Neural progenitor cell (in vitro differentiated cells): ENCODE measurements around the gene PLEKHA7. TPM values are rescaled to one million over a fixed set of nuclear protein-coding genes. Genes with fewer than 3 reads are reported as not detected.

Experiments used
- DNase-seq: peaks from one replicate; pipeline ENCODE4 v3.0.0-alpha.2; 2016; ENCODE audit warnings: low spot score
- H2AFZ ChIP-seq: fragments of 200-600 bp; sonication (generic); replicated peaks from 2 replicates; pipeline ENCODE4 v1.6.1; 2016; ENCODE audit warnings: antibody characterized with exemption
- H3F3A ChIP-seq: fragments of 200-600 bp; sonication (generic); 2 replicates; pipeline ENCODE4 v1.6.1; 2016; ENCODE audit warnings: antibody characterized with exemption, low read depth
- H3K27ac ChIP-seq: fragments of 200-600 bp; sonication (generic); 2 replicates; pipeline ENCODE4 v1.5.1; 2016; ENCODE audit warnings: mild to moderate bottlenecking
- H3K27me3 ChIP-seq: fragments of 200-600 bp; sonication (generic); 2 replicates; pipeline ENCODE4 v1.6.1; 2016; ENCODE audit warnings: mild to moderate bottlenecking, moderate library complexity
- H3K36me3 ChIP-seq: fragments of 200-600 bp; sonication (generic); 2 replicates; pipeline ENCODE4 v1.5.1; 2016
- H3K4me1 ChIP-seq: fragments of 200-600 bp; sonication (generic); 2 replicates; pipeline ENCODE4 v1.6.1; 2016; ENCODE audit warnings: mixed run types
- H3K4me2 ChIP-seq: fragments of 200-600 bp; sonication (generic); 2 replicates; pipeline ENCODE4 v1.6.1; 2016
- H3K4me3 ChIP-seq: fragments of 200-600 bp; sonication (generic); 2 replicates; pipeline ENCODE4 v1.5.1; 2016
- H3K79me2 ChIP-seq: fragments of 200-600 bp; sonication (generic); 2 replicates; pipeline ENCODE4 v1.6.1; 2016; ENCODE audit warnings: low read depth
- H3K9ac ChIP-seq: fragments of 200-600 bp; sonication (generic); 2 replicates; pipeline ENCODE4 v1.6.1; 2016
- H3K9me3 ChIP-seq: fragments of 200-600 bp; sonication (generic); 2 replicates; pipeline ENCODE4 v1.5.1; 2016; ENCODE audit warnings: low read depth
- H4K20me1 ChIP-seq: fragments of 200-600 bp; sonication (generic); 2 replicates; pipeline ENCODE4 v1.6.1; 2016; ENCODE audit warnings: low read depth
- H3K27ac Mint-ChIP-seq: 3 replicates; pipeline ENCODE4 v1.8.0; 2021; ENCODE audit warnings: mixed read lengths
- H3K27me3 Mint-ChIP-seq: 2 replicates; pipeline ENCODE4 v1.8.0; 2022; ENCODE audit warnings: low read depth, mild to moderate bottlenecking, inconsistent platforms, moderate library complexity, mixed read lengths; ENCODE audit not compliant: insufficient read depth
- H3K36me3 Mint-ChIP-seq: 3 replicates; pipeline ENCODE4 v1.8.0; 2021; ENCODE audit warnings: mixed read lengths
- H3K4me1 Mint-ChIP-seq: 3 replicates; pipeline ENCODE4 v1.8.0; 2021; ENCODE audit warnings: mixed read lengths
- H3K4me3 Mint-ChIP-seq: 3 replicates; pipeline ENCODE4 v1.8.0; 2021; ENCODE audit warnings: mild to moderate bottlenecking, moderate library complexity, mixed read lengths
- H3K9me3 Mint-ChIP-seq: 3 replicates; pipeline ENCODE4 v1.8.0; 2020; ENCODE audit warnings: mixed read lengths
- EZH2 ChIP-seq: fragments of 200-600 bp; sonication (generic); IDR thresholded peaks from 2 replicates; pipeline ENCODE4 v1.6.1; 2017; ENCODE audit warnings: antibody characterized with exemption, mild to moderate bottlenecking, moderate library complexity
- EZH2phosphoT487 ChIP-seq: fragments of 200-600 bp; sonication (generic); IDR thresholded peaks from 2 replicates; pipeline ENCODE4 v1.6.1; 2017; ENCODE audit warnings: antibody characterized with exemption
- total RNA-seq: library from RNA; depleted of rRNA; stranded (reverse); fragments of >200 nt; gene quantifications from 2 replicates; pipeline ENCODE4 v1.2.3, GENCODE V29; 2015; ENCODE audit warnings: low replicate concordance
- TF ChIP-seq, protein P1 (sequence below): fragments of 200-600 bp; sonication (generic); IDR thresholded peaks from 2 replicates; pipeline ENCODE4 v1.5.1; 2017; ENCODE audit warnings: antibody characterized with exemption, mild to moderate bottlenecking

PLEKHA7 gene
- total RNA-seq, 1 donor from 2014 or later: 20.3 TPM

DNA sequence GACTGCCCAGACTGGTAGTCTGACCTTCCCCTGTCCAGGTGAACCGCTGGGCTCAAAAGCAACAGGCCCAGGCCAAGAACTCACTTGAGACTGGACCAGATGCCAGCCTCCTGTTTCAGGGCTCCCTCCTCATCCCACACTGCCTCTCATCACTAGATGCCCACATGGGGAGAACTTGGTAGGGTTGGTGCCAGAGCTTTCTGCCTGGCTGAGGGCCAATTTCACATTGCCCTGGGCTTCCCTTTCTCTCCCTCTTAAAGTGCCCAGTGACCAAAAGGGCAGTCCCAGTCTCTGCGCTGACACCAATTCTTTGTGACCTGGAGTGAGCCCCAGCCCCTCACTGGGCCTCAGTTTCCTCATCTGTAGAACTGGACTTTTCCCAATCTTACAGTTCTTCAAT is 234.1 kb downstream of the PLEKHA7 start:
- Histone ChIP-seq H3F3A (peaks cover 18% of the 10 kb centered on the region), H3K9ac (no peak overlapping the region), H3K27me3 (no peaks in the 10 kb centered on the region), H3K9me3 (no peaks in the 10 kb centered on the region), H3K79me2 (no peaks in the 10 kb centered on the region), H3K4me2 (no peak overlapping the region), H2AFZ (no peak overlapping the region), H3K27ac (no peak overlapping the region), H3K4me3 (no peak overlapping the region), H4K20me1 (peaks cover 19% of the 10 kb centered on the region), H3K36me3 (no peaks in the 10 kb centered on the region), H3K4me1 (peaks cover 32% of the 10 kb centered on the region)
- Mint-ChIP-seq H3K9me3 (no peaks in the 10 kb centered on the region), H3K27me3 (peaks cover 7% of the 10 kb centered on the region), H3K27ac (no peak overlapping the region), H3K4me3 (no peak overlapping the region), H3K36me3 (peaks cover 22% of the 10 kb centered on the region), H3K4me1 (peaks cover 66% of the 10 kb centered on the region)
- TF ChIP-seq EZH2phosphoT487 (no peak), EZH2 (no peak)
- TF ChIP-seq, protein P1, sequence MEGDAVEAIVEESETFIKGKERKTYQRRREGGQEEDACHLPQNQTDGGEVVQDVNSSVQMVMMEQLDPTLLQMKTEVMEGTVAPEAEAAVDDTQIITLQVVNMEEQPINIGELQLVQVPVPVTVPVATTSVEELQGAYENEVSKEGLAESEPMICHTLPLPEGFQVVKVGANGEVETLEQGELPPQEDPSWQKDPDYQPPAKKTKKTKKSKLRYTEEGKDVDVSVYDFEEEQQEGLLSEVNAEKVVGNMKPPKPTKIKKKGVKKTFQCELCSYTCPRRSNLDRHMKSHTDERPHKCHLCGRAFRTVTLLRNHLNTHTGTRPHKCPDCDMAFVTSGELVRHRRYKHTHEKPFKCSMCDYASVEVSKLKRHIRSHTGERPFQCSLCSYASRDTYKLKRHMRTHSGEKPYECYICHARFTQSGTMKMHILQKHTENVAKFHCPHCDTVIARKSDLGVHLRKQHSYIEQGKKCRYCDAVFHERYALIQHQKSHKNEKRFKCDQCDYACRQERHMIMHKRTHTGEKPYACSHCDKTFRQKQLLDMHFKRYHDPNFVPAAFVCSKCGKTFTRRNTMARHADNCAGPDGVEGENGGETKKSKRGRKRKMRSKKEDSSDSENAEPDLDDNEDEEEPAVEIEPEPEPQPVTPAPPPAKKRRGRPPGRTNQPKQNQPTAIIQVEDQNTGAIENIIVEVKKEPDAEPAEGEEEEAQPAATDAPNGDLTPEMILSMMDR: no peak
- DNase-seq: no peak

DNA sequence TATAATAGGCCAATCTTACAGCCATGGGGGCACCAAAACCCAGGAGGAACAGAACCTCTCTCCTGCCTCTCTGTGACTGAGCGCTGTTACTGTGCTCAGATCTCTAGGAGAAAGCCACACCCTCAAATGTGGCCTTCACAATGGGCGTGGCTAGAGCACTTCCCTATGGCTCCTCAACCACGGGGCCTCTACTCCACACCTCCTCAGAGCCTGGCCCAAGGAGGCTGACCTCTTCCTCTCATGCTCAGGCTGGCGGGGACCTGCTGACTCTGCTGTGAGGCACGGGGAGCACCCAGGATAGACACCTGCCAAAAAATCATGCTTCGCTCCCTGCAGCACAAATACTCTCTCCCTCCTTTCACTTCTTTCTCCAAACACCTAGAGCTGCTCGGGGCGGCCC is 234.8 kb downstream of the PLEKHA7 start:
- no peaks in the 10 kb centered on the region for H3K9me3 ChIP-seq
- no peaks in the 10 kb centered on the region for H3K9me3 Mint-ChIP-seq
- no peaks in the 10 kb centered on the region for H3K79me2 ChIP-seq
- peaks cover 31% of the 10 kb centered on the region for H3K4me1 ChIP-seq
- no peak overlapping the region for H3K9ac ChIP-seq
- H3K27ac Mint-ChIP-seq: no peak overlapping the region
- peaks cover 22% of the 10 kb centered on the region for H3K36me3 Mint-ChIP-seq
- no peak overlapping the region for H3K4me3 Mint-ChIP-seq
- no peak overlapping the region for H3K27ac ChIP-seq
- H3K36me3 ChIP-seq: no peaks in the 10 kb centered on the region
- H3F3A ChIP-seq: peaks cover 10% of the 10 kb centered on the region
- H3K4me2 ChIP-seq: no peak overlapping the region
- H2AFZ ChIP-seq: no peak overlapping the region
- no peaks in the 10 kb centered on the region for H3K27me3 ChIP-seq
- no peak for TF ChIP-seq EZH2phosphoT487
- TF ChIP-seq, protein P1: no peak
- no peak for TF ChIP-seq EZH2
- peaks cover 66% of the 10 kb centered on the region for H3K4me1 Mint-ChIP-seq
- no peak overlapping the region for H3K4me3 ChIP-seq
- H3K27me3 Mint-ChIP-seq: peaks cover 9% of the 10 kb centered on the region
- H4K20me1 ChIP-seq: peaks cover 11% of the 10 kb centered on the region
- no peak for DNase-seq

- Histone ChIP-seq H3K36me3 (no peaks in the 10 kb centered on the region), H3K4me3 (no peak overlapping the region), H3K9ac (no peak overlapping the region), H3K27me3 (no peaks in the 10 kb centered on the region), H3K79me2 (no peaks in the 10 kb centered on the region), H2AFZ (no peak overlapping the region), H3K27ac (no peak overlapping the region), H3K4me2 (no peak overlapping the region), H3K4me1 (peaks cover 25% of the 10 kb centered on the region), H4K20me1 (peaks cover 6% of the 10 kb centered on the region), H3F3A (peaks cover 5% of the 10 kb centered on the region), H3K9me3 (no peaks in the 10 kb centered on the region)
- no peak overlapping the region for H3K4me3 Mint-ChIP-seq
- TF ChIP-seq EZH2phosphoT487: no peak
- TF ChIP-seq, protein P1: no peak
- no peak for TF ChIP-seq EZH2
- H3K4me1 Mint-ChIP-seq: peaks cover 62% of the 10 kb centered on the region
- H3K9me3 Mint-ChIP-seq: no peaks in the 10 kb centered on the region
- peaks cover 19% of the 10 kb centered on the region for H3K36me3 Mint-ChIP-seq
- no peak for DNase-seq
- H3K27ac Mint-ChIP-seq: no peak overlapping the region
- H3K27me3 Mint-ChIP-seq: peaks cover 9% of the 10 kb centered on the region
These were observed 235.3 kb downstream of the PLEKHA7 start for GRCh38 chr11:16778876-16779275.

- TF ChIP-seq, protein P1: no peak
- TF ChIP-seq EZH2: no peak
- TF ChIP-seq EZH2phosphoT487: no peak
- no peak overlapping the region for H3K27ac Mint-ChIP-seq
- Histone ChIP-seq H3F3A (no peaks in the 10 kb centered on the region), H3K9ac (no peak overlapping the region), H3K9me3 (no peaks in the 10 kb centered on the region), H3K36me3 (no peaks in the 10 kb centered on the region), H2AFZ (no peak overlapping the region), H3K4me3 (no peak overlapping the region), H3K4me1 (peaks cover 20% of the 10 kb centered on the region), H3K4me2 (no peak overlapping the region), H3K27me3 (no peaks in the 10 kb centered on the region), H3K79me2 (no peaks in the 10 kb centered on the region), H3K27ac (no peak overlapping the region), H4K20me1 (no peaks in the 10 kb centered on the region)
- H3K36me3 Mint-ChIP-seq: peaks cover 19% of the 10 kb centered on the region
- no peak for DNase-seq
- no peaks in the 10 kb centered on the region for H3K9me3 Mint-ChIP-seq
- H3K27me3 Mint-ChIP-seq: peaks cover 11% of the 10 kb centered on the region
- H3K4me3 Mint-ChIP-seq: no peak overlapping the region
- peaks cover 56% of the 10 kb centered on the region for H3K4me1 Mint-ChIP-seq
These were observed 235.9 kb downstream of the PLEKHA7 start for GRCh38 chr11:16778286-16778685.
